G401 (cell line): ENCODE measurements around the gene METAP1D. TPM values are rescaled to one million over a fixed set of nuclear protein-coding genes. Genes with fewer than 3 reads are reported as not detected.
A peak's percentile ranks its signal among the peaks of the same experiment; 100 is the strongest.

ENCODE experiments used
- DNase-seq: peaks from one replicate; pipeline ENCODE4 v3.0.0-alpha.2; 2015; ENCODE audit warnings: low spot score
- in situ Hi-C: cut with HindIII; loops from 2 replicates; pipeline ENCODE4 v1.10.0; 2016; ENCODE audit warnings: low sequenced_read_pairs, mixed read lengths
- total RNA-seq: library from RNA; depleted of rRNA; stranded (reverse); fragments of >200 nt; shearing (Covaris generic); gene quantifications from 2 replicates; pipeline ENCODE4 v1.2.3, GENCODE V29; 2014

METAP1D gene
- total RNA-seq, 1 experiment from 2014 or later: 63.2 TPM

- in situ Hi-C loops: no loop called here
- no peak for DNase-seq
These were observed 97.9 kb downstream of the METAP1D start for GRCh38 chr2:172097557-172098131.

GRCh38 chr2:172098287-172098649 lies 98.5 kb downstream of the METAP1D start:
- no peak for DNase-seq
- in situ Hi-C loops: no loop called here

GRCh38 chr2:172098650-172099471 lies 99.1 kb downstream of the METAP1D start:
- in situ Hi-C loops: no loop called here
- DNase-seq: no peak

GRCh38 chr2:172099472-172100079 lies 99.8 kb downstream of the METAP1D start:
- no peak for DNase-seq
- in situ Hi-C loops: no loop called here

- no peak for DNase-seq
- in situ Hi-C loops: no loop called here
These were observed 100.6 kb downstream of the METAP1D start for GRCh38 chr2:172100080-172100934.

- peak; percentile 8 for DNase-seq
- in situ Hi-C loops: no loop called here
These were observed 101.4 kb downstream of the METAP1D start for GRCh38 chr2:172100935-172101820.

- in situ Hi-C loops: no loop called here
- peak; percentile 34 for DNase-seq
These were observed 102.2 kb downstream of the METAP1D start for GRCh38 chr2:172101821-172102390.

GRCh38 chr2:172102391-172103359 lies 102.9 kb downstream of the METAP1D start, which contains the start of gene DLX2:
TSS of gene DLX2 (minus strand) at chr2:172102900. CDS start at chr2:172102538, 362 bp downstream.
- DNase-seq: peak; percentile 72
- in situ Hi-C loops: no loop called here

- DNase-seq: peak; percentile 69
- in situ Hi-C loops: no loop called here
These were observed 103.9 kb downstream of the METAP1D start for GRCh38 chr2:172103471-172104272.

GRCh38 chr2:172105471-172106107 lies 105.8 kb downstream of the METAP1D start:
- in situ Hi-C loops: no loop called here

GRCh38 chr2:172106108-172106961 lies 106.6 kb downstream of the METAP1D start:
- DNase-seq: no peak
- in situ Hi-C loops: no loop called here

More at GRCh38 chr2:172105471-172106107, 105.8 kb downstream of the METAP1D start:
- DNase-seq: no peak

GRCh38 chr2:172107690-172108586 lies 108.2 kb downstream of the METAP1D start:
- DNase-seq: no peak
- in situ Hi-C loops: no loop called here

GRCh38 chr2:172108587-172108930 lies 108.8 kb downstream of the METAP1D start:
- in situ Hi-C loops: no loop called here

More at GRCh38 chr2:172108587-172108930, 108.8 kb downstream of the METAP1D start:
- DNase-seq: no peak
